Measurements from ENCODE around the gene GAPT.

The GAPT gene

DNA sequence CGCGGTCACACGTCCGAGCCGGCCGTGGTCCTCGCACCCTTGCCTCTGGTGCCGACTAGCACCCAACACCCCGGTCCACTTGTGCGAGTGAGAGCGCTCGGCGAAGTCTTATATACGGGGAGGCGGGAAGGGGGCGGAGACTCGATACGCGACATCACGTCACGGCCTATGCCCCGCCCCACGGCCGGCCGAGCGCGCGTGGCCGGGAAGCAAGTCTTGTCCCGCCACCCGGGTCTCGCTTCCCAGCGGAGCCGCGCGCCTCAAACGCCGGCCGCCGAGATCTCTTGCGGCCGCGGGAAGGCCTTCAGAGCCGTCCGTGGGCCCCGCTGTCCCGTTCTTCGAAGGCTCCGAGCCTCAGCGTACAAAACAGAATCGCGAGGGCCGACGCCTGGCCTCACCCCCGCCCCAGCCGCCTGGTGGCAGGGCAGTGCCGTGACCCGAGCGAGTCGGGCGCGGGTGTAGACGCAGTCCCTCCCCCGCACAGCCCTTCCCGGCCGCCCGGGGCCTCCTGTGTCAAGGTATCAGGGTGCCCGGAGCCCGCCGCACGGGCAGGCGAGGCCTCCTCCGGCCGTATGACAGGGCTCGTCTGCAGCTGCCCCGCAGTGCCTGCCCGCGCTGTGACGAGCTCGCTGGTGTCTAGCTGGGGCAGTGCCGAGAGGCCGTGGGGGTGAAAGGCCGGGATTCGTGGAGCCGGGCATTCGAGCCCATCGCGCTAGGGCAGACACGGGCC lies 31.1 kb upstream of the GAPT start, which contains the start of gene PLK2:
Gene PLK2 (minus strand): TSS at position 85 of the 730 bp plus-strand sequence. CDS start 127 bp downstream, outside the sequence.
- DNase-seq (ENCODE audit: low read depth): peak; percentile 30
- TF ChIP-seq, protein P1, sequence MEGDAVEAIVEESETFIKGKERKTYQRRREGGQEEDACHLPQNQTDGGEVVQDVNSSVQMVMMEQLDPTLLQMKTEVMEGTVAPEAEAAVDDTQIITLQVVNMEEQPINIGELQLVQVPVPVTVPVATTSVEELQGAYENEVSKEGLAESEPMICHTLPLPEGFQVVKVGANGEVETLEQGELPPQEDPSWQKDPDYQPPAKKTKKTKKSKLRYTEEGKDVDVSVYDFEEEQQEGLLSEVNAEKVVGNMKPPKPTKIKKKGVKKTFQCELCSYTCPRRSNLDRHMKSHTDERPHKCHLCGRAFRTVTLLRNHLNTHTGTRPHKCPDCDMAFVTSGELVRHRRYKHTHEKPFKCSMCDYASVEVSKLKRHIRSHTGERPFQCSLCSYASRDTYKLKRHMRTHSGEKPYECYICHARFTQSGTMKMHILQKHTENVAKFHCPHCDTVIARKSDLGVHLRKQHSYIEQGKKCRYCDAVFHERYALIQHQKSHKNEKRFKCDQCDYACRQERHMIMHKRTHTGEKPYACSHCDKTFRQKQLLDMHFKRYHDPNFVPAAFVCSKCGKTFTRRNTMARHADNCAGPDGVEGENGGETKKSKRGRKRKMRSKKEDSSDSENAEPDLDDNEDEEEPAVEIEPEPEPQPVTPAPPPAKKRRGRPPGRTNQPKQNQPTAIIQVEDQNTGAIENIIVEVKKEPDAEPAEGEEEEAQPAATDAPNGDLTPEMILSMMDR (IDR thresholded peaks at IDR 0.05; ENCODE audit: low read depth, low read length, missing control alignments): peak; percentile 48
- H3K4me3 ChIP-seq (ENCODE audit: low read depth, low read length): peak within 1 kb of the TSS; percentile 59

DNA sequence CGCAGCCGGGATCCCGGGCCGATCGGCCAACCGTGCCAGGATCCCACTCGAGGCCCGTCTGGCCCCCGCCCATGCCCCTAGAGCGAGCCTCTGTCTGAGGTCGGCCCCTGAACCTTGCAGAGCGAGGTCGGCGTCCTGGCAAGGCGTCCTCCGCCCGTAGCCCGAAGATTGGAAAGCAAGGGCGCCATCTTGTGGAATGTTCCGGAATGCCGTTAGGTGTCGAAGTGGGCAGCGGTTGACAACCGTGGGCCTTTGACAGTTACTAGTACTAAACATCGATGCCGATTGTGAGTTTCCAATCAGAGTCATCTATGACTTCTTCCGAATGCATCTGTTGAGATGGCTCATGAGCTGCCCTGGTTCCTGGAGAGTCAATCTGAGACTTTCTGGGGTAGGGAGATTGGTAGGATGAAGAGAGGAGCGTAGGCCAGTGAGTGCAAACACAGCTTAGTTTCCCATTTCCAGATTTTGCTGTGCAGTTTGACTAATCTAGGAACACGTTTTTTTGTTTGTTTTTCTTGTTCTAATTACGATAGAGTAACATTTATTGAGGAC lies 30.4 kb upstream of the GAPT start:
- TF ChIP-seq, protein P1 (IDR thresholded peaks at IDR 0.05; ENCODE audit: low read depth, low read length, missing control alignments): peak; percentile 83
- H3K4me3 ChIP-seq (ENCODE audit: low read depth, low read length): peak overlapping the region; percentile 59
- peak; percentile 59 for DNase-seq (ENCODE audit: low read depth)

GRCh38 chr5:58462154-58462553 lies 29.1 kb upstream of the GAPT start:
- no peak overlapping the region for H3K4me3 ChIP-seq (ENCODE audit: low read depth, low read length)
- DNase-seq (ENCODE audit: low read depth): no peak
- TF ChIP-seq, protein P1 (IDR thresholded peaks at IDR 0.05; ENCODE audit: low read depth, low read length, missing control alignments): no peak

DNA sequence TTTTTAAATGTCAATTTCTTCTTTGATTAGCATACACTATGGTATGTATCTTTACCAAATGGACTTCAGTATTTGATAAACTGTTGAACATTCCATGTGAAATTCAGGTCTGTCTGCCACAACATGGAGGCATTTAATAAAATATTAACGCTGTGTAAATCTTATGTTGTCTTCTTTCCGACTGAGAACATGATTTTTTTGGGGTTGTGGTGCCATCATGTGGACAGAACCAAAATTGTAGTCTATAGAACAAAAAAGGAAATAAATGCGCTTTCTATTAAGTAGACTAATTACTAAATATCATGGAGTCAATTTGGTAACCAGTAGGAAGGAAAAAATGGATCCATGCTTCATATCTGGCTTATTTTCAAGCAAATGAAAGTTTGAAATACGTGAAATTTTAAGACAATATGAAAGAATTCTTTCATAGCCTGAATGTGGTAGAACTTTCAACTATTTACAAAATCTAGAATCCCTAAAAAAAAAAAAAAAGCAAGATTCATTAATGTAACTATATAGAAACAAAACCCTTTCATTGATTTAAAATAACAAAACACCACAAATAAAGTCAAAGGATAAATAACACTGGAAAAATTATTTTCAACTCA lies 28.5 kb upstream of the GAPT start:
- DNase-seq (ENCODE audit: low read depth): no peak
- TF ChIP-seq, protein P1 (IDR thresholded peaks at IDR 0.05; ENCODE audit: low read depth, low read length, missing control alignments): peak; percentile 28
- no peak overlapping the region for H3K4me3 ChIP-seq (ENCODE audit: low read depth, low read length)

DNA sequence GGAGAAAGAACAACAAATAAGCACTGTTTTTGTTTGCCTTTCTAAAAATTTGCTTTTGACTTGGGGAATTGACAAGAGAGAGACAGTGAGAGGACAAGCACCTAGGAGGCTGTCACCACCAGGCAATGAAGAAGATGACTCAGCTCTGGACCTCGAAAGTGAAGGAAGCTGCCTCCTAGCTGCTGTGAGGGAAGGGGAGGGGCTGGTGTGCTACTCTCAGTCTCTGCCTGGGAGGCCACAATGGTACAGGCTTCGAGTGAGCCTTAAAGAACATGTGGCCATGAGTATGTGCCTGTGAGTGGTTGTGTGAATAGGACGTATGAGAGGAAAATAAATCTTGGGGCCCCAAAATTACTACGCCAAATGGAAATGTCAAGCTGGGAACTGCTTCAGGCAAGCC lies 24.3 kb upstream of the GAPT start:
- no peak overlapping the region for H3K4me3 ChIP-seq (ENCODE audit: low read depth, low read length)
- TF ChIP-seq, protein P1 (IDR thresholded peaks at IDR 0.05; ENCODE audit: low read depth, low read length, missing control alignments): no peak
- no peak for DNase-seq (ENCODE audit: low read depth)

DNA sequence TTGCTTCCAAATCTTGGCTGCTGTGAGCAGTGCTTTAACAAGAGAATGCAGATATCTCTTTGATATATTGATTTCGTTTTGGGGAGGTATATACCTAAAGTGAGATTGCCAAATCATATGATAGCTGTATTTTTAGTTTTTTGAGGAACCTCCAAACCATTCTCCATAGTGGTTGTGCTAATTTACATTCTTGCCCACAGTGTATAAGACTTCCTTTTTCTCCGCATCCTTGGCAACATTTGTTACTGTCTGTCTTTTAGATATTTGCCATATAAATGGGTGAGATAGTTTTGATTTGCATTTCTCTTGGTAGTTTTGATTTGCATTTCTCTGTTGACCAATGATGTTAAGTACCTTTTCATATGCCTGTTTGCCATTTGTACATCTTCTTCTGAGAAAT lies 21.3 kb upstream of the GAPT start:
- TF ChIP-seq, protein P1 (IDR thresholded peaks at IDR 0.05; ENCODE audit: low read depth, low read length, missing control alignments): no peak
- no peak overlapping the region for H3K4me3 ChIP-seq (ENCODE audit: low read depth, low read length)
- no peak for DNase-seq (ENCODE audit: low read depth)

All from GM12864 (cell line).